Measurements from ENCODE around the gene KCNH8.

KCNH8 gene

DNA sequence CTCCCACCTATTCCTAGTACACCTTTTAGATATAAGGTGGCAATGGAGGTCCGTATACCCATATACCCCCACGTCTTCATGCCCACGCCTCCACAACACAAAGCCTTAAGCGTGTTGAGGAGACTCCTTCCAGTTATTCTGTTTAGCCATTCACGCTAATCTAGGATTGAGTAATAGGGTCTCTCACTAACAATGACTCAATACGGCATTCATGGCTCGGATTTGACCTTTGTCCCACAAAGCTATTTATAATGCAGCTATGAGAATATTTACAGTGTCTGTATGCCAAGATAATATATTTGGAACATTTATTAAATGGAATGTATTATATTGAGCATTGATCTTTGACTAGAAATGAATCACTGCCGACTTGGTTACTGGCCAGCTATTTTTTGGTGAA lies 215.8 kb downstream of the KCNH8 start:
- no peak for DNase-seq (ENCODE audit: low read depth in 2 of 2)

DNA sequence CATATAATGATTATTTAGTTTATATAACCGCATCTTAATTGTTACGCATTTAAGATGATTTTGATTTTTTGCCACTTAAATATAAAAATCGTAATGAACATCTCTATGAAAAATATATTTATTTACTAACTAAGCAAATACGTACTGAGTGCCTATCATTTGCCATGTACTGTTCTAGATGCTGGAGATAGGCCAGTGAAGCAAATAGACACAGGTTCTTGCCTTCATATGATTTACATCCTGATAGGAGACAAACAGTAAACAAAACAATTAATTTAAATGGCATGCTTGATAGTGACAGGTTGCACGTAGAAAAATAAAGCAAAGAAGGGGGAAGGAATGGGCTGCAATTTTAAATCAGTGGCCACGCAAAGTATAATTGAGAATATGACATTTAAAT lies 217.2 kb downstream of the KCNH8 start:
- DNase-seq (ENCODE audit: low read depth in 2 of 2), result no peak

DNA sequence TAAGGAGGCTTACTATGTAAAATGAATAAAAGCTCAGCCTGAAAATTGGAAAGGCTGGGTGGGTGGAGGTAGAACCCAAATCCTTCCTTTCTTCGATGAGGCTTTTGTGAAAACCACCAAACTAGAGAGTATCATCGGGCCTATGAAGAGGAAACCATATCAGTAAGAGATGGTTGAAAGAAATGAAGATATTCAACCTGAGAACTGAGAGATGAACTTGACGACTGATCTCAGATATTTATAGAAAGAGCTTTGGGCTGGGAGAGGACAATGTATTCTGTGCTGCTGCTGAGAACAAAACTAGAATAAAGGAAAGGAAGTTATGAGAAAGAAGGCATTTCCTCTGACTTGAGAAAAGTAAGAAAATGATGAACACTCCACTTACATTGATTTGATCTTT lies 236.6 kb downstream of the KCNH8 start:
- no peak for DNase-seq (ENCODE audit: low read depth in 2 of 2)

DNA sequence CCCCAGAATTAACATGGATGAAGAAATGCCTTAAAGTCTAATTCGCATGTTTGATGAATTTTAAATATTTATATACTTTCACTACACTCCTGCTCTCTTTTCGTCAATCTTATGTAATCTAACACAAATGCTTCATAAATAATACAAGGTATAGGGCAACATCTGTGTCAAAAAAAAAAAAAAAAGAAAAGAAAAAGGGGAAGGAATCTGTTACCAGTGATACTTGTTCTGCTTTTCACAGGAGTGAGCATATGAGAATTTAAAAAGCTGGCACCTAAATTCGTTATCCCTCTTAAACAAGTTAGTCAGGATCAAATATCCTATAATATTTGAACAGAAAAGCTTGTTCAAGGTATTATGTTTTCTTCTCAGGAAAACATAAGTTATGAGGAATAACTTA lies 243.8 kb downstream of the KCNH8 start:
- DNase-seq (ENCODE audit: low read depth in 2 of 2), result no peak

DNA sequence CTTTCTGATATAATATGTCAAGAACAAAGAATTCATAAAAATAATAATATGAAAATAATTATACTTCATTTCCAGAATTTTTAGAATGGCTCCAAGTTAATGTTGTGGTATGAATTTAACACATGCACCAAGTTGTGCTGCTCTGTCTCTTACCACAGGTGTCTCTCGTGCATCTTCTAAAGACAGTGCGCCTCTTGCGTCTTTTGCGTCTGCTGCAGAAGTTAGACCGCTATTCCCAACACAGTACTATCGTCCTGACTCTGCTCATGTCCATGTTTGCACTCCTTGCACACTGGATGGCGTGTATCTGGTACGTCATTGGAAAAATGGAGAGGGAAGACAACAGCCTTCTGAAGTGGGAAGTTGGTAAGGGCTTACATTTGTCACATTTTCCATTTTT lies 246.6 kb downstream of the KCNH8 start:
- DNase-seq (ENCODE audit: low read depth in 2 of 2), result no peak

DNA sequence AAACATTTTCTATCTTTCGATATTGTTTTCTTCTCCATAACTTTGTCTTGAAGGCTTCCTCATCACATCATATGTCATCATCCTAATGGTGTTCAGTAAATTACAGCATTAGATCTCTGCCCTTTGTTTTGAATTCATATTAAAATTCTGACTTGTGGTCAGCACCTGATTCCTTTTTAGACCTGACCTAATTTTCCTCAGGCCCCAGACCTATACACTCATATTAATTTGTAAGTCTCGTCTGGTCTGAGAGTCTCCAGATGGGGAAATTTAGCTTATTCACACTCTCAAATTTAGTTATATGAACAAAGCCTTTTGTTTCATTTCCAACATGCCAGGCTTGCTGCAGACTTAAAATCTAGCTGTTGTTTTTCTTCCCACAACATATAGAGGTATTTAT lies 248.4 kb downstream of the KCNH8 start:
- DNase-seq (ENCODE audit: low read depth in 2 of 2), result no peak

DNA sequence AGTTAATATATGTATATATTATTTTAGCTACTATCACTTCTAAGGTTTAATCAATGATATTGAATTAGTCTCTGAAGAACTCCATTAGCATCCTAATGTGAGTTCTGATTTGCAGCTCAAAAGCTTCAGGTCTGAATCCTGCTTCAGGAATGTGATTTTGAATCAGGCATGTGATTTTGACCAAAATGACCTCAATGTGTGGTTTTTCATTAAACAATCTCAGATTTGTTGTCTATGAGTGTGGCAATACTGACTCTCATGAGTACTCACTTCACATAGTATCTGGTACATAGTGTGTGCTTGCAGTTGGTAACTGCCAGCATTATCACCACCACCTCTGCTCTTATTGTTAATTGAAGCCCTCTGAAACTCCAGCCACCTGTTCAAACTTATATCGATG lies 251.0 kb downstream of the KCNH8 start:
- DNase-seq (ENCODE audit: low read depth in 2 of 2), result no peak

DNA sequence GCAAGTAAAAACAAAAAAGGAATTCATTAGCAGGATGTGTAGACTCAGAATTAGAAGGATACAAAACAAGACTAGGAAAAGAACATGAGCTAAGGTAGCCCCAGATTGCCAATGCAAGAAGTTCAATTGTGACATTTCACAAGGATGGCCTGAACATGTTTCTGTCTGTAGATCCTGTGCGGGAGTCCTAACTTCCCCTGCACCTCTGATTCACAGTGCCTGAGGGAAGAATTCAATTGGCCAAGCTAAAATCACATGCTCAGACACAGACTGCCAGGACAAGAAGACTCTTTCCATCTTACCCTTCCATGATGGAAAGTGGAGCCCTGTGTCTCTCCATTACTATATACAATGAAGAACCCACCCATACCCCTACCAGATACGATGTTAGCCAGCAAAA lies 251.5 kb downstream of the KCNH8 start:
- no peak for DNase-seq (ENCODE audit: low read depth in 2 of 2)

DNA sequence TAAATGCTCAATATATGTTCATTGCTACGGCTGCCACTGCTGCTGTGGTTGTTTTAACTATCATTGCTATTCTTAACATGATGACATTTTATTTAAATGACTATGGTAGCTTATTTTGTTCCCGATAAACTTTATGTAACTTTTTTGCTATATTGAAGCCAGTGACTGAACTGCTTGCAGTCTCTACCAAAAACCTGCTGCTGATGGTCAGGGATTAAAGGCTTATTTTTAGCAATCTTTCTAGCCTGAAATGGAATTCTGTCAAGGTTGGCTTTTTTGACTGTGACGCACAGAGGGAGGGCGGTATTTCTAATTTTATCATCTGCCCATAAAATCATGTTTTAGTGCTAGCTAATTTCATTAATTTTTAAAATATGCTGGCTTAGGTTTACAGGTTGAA lies 271.8 kb downstream of the KCNH8 start:
- no peak for DNase-seq (ENCODE audit: low read depth in 2 of 2)

DNA sequence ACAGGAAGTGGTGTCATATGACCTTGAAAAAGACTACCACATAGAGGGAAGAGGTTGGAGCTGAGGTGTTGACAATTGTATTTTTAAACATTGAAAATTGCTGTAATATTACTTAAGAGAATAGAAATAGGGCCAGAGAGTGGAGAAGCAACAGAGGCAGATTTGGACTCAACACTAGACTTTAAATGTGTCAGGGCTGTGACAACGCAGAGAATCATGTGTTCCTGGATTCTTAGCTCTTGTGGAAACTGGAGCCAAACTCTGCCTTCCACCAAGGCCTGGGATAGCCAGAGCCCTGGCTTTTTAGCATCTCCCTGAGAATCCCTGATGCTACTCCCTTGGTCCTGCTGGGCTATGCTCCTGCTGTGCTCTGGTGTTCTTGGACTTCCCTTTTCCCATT lies 277.5 kb downstream of the KCNH8 start:
- DNase-seq (ENCODE audit: low read depth in 2 of 2), result no peak

DNA sequence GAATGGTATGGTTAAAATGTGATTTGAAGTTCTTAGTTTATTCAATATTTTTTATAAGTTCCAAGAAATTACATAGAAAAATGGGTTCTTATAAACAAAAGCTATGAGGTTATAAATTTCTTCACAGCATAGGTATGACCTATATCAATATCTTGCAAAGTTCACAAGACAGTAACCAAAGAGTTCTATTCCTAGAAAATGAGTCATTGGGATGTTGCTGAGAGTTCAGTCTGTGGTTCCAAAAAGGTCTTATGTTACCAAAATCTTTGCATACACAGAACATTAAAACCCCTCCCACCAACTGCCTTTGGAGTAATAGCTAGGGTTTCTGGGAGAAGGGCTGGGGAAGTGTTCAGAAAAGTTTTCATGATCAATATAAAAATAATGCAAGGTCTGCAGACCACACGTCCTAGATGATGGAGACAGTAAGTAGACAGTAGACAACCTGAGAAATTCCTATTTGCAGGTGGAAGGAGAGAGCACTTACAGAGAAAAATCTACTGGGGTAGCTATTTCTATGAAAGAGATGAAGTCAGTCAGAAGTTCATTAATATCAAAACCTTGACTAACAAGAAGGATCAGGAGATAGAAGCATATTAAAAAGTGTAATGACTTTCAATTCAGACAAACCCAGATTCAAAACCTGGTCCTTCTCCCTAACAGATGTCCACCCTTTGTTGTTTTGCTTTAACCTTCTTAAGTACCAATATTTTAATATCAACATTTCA lies 279.3 kb downstream of the KCNH8 start:
- no peak for DNase-seq (ENCODE audit: low read depth in 2 of 2)

DNA sequence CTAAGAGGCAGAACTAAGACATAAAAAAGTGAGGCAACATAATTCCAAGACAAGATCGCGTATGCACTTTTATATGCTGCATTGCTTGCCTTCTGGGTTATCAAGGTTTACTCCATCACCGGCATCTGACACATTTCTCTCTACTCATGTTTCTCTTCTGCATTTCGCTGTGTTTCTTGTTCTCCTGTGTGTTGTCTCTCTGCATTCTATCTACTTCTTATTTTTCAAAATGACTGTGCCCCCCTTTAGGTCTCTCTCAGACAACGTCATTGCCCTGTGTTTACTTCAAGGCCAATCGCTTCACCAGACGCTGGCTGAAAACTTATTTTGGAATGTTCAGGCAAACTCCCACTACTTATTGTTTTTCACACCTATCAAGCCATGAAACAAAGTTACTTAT lies 280.4 kb downstream of the KCNH8 start:
- no peak for DNase-seq (ENCODE audit: low read depth in 2 of 2)

DNA sequence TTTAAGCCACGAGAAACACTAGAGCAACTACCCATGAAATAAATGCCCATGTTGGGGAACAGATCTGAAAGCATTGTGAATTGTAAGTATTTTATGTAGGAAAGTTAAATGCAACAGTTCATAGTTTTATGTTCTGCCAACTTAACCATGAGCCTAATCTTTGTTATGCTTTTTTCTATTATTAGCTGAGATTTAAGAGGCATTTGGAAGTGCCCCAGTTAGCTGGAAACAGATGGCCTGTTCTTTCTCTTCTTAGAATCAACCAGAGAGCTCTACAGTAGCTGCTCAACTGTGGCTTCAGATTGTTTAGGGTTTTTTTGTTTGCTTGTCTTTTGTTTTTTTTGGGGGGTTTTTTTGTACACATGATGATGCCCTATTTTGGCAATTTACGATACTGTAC lies 284.4 kb downstream of the KCNH8 start:
- DNase-seq (ENCODE audit: low read depth in 2 of 2), result no peak

DNA sequence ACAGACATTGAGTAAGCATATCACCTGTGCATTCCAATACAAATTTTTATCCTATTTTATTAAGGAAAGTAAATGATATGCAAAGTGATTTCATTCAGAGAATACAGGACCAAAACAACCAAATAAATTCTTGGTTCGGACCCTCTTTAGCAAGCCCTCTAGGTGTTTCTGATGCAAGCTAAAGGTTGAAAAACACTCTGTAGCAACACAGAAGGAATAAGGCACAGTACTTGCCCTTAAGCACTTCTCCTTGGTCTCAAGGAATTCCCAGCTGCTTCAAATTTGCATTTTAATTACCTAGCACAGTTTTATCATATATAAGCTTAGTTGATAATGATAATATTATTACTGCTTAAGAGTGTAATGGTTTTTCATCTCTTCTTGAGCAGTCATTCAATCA lies 288.4 kb downstream of the KCNH8 start:
- no peak for DNase-seq (ENCODE audit: low read depth in 2 of 2)

DNA sequence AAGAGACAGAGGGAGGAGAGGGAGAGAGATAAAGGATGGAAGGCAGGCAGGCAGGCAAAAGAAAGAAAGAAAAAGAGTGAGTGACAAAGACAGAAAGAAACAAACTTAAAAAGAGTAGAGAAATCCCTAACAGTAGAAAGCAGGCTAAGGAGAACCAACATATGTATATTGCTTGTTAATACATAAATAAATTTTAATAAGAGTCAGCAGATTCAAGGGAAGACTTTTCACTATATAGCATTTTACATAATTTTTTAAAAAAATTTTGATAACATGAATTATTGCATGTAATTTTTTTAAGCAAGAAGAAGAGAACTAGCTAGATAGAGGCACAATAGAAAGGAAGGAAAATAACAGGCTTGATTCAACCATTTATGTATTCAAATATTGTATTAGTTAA lies 291.6 kb downstream of the KCNH8 start:
- DNase-seq (ENCODE audit: low read depth in 2 of 2), result no peak

DNA sequence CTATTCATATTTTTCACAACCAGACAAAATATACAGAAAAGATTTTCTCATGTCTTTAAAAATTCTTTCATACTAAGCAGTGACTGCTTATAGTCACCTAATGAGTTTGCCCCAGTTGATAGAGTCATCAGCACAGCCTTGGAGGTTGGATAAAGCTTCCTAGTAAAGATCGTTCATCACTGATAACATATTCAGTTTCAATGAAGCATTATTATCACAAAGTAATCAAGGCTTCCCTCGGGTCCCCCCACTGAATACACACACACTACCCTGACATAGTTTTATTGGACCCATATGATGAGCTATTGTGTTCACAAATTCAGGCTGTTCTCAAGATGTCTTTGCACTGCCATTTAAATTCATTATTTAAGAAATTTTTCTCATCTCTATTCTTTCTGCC lies 297.8 kb downstream of the KCNH8 start:
- DNase-seq (ENCODE audit: low read depth in 2 of 2), result no peak

DNA sequence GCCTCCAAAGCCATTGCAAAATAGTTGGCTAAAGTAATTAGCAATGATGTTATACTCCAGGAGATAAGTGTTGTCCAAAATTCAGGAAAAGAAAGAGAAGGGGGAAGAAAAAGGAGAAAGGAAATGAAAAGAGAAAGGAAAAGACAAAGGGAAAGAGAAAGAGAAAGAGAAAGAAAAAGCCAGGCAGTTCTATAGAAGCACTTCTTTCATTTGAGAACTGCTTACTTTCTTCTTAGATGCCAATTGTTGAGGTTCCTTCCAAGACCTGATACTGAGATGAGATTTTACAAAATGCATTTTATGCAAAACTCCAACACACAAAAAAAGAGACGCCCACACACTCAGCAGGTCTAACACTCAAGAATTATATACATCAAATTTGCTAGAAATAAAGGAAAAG lies 298.4 kb downstream of the KCNH8 start:
- no peak for DNase-seq (ENCODE audit: low read depth in 2 of 2)

DNA sequence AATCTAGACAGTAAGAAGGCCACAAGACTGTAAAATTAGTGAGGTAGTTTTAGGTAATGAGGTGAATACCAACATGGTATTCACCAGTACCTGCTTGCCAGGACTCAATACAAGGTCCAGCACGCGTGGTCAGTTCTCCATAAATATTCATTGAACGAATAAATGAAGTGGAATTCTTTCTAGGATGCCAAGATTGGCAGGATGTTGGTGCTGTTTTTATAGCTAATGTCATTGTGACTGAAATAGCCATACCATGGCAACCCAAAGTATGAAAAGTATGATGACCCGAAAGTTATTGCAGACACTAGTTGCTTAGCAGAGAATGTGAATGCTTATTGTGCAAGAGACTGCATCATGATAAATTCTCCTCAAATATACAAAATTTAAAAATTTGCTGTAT lies 307.2 kb downstream of the KCNH8 start:
- no peak for DNase-seq (ENCODE audit: low read depth in 2 of 2)

DNA sequence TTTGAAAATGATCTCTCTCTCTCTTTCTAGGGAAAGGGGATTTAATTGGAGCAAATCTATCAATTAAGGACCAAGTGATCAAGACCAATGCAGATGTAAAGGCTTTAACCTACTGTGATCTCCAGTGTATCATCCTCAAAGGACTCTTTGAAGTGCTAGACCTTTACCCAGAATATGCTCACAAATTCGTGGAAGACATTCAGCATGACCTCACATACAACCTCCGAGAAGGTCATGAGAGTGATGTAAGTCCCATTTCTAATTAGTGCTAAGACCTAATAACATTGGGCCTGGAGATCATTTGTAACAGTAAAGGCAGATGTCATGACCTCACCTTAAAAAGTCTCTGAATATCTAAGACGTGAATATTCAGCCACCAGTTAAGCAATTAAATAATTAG lies 308.4 kb downstream of the KCNH8 start:
- no peak for DNase-seq (ENCODE audit: low read depth in 2 of 2)

DNA sequence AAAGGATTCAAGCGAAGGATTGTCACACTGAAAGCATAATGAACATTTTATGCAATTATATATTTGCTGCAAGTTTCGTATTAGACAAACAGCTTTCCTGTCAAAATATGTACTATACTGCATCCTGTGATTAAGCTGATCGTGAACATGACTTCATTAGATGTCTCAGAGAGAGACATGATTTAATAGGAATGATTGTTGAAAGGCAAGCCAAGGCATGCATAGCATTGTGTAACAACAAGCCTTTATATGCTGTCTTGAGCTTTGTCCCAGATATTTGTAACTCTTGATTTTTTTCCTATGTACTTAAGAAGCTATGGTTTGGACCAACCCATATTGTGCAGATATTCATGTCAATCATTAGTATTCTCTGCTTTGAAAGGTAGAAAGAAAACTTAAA lies 309.1 kb downstream of the KCNH8 start:
- DNase-seq (ENCODE audit: low read depth in 2 of 2), result no peak

DNA sequence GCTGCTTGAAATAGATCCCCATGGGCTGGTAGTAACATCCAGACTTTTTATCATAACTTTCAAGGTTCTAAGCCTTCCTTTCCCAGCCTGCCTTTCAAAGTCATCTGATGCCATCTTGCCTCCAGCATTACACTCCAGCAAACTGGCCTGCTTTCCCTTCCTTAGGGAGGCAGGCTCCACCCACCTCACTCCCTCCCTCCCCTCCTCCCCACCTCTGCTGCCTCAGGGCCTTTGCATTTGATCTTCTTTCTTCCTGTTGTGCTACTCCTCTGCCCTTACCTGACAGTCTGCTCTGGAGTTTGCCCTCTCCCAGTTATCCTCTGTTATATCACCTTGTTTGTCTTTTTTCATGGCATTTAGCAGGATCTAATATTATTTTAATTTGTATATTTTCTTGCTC lies 319.5 kb downstream of the KCNH8 start:
- no peak for DNase-seq (ENCODE audit: low read depth in 2 of 2)

DNA sequence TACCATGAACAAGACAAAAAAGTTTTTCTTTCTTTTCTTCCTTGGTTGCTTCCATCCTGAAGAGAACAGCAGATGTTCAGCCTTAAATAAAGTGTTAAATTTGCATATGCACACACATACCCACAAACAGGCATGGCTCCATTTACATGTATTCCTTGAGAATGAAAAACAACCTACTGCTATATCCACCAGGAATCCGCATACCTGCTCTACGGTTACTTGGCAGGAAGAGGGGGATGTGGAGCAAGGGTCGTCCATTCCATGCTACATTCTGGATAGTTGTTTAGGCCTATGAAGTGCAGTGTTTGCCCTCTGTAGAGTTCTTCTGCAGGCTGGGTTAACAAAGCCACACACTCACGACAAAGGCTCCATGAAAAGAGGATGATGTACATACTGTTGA lies 322.8 kb downstream of the KCNH8 start:
- no peak for DNase-seq (ENCODE audit: low read depth in 2 of 2)

DNA sequence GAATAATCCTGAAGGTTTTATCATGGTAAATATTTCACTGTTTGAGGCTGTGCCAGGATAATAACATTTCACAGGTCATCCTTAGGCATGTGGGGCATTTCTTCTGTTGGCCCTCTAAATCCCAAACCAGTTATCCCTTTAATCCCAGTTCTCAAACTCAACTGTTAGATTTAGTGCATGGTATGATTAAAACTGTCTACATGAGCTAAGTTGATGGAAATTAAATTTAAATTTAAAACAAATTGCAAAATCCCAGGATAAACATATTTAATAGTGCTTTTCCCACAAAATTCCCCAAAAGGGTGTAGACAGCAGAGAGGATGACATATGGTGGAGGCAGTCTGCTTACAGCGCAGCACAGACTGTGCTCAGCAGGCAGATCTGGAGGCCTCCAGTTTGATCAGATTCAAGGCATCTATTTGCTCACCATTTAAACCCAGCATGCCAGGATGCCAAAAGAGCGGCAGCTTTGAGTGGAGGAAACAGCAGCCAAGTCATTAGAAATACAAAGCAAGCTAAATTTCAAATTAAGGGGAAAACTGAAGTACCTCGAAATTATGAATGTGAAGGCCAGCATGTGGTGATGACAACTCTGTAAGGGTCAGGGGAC lies 325.8 kb downstream of the KCNH8 start:
- DNase-seq (ENCODE audit: low read depth in 2 of 2), result no peak

DNA sequence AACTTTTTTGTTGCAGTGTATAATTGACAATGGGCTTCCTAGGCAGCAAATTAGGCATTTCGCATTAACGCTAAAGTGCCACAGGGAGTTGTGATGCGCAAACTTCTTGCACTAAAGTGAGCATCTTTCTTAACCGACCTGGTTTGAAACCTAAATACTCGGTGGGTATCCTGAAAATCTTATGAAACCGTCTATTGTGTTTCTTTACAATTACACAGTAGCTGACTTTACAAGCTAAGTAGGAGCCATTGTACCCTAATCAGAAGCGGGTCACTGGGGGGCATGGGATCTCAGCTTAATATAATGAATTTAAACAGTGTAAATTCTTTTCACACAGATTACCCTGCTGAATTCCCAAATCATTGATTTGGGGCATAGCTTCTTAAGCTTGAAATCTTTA lies 328.0 kb downstream of the KCNH8 start:
- no peak for DNase-seq (ENCODE audit: low read depth in 2 of 2)
